ENCODE measurements around the gene TRAF1.

TRAF1 gene

DNA sequence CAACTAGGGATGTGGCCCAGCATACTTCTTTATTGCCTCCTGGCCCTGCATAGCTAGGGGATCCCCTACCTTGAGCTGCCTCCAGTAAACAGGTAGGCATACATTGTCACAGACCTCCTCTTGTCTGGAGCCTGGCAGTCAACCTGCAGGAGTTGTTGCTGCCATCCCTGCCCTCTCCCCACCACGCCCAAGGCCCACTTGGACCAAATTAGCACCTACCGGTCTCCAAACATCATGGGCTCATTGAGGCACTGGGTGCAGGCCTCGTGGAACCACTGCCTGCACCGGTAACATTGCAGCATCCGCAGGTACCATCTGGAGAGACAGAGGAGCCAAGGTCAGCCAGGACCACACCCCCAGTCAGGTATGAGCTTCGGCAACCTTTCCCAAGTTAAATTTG lies 59.9 kb downstream of the TRAF1 start:
- no peak for DNase-seq

DNA sequence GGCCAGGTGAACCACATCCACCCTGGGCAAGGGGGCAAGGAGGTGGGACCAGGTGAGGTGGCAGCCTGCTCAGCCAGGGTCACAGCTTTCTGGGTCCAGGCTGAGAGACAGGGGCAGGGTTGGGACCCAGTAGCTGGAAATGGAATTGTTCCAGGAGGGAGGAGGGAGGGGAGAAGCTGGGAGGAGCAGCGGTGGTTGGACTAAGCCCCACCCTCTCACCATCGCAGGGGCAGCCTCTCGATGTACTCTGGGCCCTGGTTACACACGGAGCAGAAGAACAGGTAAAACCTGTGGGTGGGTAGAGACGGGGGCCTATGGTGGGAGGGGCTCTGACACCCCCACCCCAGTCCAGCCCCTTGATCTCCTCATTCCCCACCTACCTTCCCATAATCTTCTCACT lies 60.8 kb downstream of the TRAF1 start:
- no peak for DNase-seq

DNA sequence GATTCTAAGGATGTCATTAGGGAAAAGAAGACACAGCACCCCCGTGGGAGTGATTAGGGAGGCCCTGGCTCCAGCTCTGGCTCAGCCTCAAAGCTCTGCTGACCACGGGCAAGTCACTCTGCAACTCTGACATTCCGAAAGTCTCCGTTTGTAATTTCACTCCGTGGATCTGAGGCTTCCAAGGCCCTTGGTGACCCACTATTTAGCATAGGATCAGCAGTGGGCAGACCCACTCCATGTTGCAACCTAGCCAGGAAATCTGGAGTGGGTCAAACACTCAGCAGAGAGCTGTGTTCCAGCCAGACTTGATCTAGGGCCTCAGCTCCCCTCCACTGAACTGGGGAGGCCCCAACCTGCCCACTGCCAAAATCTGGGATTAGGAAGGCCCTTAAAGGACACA lies 61.4 kb downstream of the TRAF1 start:
- DNase-seq: no peak

DNA sequence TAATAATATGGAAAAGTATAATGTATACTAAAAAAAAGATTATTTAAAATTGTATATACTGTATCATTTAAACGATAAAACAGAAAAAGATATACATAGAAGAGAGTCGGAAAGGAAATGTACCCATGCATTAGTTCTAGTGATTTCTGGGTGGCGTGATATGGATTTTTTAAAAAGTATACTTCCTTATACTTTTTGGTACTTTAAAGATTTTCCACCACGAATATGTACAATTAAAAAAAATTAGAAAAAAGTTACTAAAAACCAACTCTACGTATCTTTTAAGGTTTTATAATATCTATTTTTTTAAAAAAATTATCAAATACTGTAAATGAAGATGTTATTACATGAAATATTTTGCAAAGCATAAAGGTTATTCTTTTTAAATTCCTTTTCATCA lies 61.9 kb downstream of the TRAF1 start:
- DNase-seq: no peak

DNA sequence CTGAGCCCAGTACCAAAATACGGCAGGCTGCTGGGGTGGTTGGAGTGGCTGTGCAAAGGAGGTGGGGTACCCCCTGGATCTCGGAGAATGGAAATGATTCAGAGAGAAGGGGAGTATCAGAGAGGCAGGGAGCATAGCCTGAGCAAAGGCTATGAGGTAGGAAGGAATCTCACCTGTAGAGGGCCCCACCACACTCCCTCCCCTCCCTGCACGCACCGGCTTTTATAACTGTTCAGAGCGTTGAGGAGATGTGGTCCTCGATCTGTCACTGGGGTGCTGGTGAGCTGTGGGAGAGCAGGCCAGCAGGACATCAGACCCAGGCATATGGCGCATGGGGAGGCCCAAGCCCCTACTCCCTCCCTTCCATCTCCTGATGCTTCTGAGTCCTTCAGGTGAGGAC lies 62.8 kb downstream of the TRAF1 start:
- DNase-seq: no peak

DNA sequence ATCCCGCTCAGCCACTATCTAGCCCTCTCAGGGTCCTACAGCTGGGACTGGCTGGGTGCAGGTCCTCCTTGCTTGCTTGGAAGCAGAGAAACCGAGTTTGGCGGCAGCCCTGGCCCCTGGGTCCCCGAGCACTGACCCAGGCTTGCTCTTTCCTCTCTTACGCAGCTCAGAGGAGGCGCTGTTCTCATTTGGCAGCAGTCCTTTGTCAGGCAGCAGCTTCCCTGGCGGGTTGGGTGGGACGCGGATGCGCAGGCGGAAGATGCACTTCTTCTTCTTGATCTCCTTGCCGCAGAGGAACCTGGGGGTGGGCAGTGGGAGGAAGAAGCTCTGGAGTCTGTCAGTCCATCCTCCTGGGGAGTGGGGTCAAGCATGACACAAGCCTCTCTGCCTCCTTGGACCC lies 64.1 kb downstream of the TRAF1 start:
- DNase-seq: no peak

DNA sequence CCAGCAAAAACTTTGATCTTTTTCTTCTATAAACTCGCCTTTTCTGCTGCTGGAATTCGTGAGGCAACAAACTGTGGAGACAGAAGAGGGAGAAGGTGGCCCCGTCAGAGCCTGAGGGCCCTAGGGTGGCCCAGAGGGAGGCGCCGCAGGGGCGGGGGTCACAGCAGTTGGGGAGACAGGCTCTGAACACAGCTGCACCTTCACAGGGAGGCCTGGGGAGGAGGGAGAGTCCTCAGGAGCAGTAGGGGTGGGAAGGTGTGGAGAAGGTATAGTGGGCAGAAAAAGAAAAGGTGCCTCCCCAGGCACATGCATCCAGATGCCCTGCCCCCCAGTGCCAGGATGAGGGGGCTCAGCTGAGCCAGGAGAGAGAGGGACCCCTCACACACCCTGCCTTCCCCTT lies 64.7 kb downstream of the TRAF1 start:
- DNase-seq: no peak

DNA sequence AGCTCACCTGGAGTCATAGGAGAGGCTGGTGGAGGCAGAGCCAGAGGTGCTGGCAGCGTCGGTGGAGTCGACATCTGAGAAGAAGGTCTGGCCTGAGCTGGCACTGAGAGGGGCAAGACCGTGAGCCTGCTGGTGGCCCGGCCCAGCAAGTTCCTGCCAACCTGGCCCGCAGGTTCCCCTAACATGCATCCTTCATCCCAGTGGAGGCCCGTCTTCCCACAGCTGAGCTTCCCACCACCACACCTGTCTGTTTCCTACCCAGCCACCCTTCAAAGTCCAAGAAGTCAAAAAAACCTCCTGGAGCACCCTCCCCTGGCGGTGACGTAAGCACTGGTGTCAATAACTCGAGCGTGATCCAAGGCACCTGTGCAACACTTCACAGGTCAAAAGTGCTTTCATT lies 66.5 kb downstream of the TRAF1 start:
- no peak for DNase-seq

DNA sequence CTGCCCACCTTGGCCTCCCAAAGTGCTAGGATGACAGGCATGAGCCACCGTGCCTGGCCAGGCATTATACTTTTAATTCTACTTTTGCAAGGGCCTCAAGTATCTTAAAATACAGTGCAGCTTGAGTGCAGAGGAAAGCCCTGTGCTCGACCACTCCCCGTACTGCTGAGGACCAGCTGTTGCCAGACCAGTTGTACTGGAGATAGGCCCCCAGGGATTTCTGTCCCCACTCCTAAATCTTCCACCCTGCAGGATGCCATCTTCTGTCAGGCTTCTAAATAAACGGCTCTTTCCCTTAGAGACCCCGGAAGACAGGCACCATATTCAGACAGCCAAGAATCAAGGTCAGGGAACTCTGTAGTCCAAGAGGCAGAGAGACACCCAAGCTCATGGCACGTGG lies 67.2 kb downstream of the TRAF1 start:
- DNase-seq: no peak

DNA sequence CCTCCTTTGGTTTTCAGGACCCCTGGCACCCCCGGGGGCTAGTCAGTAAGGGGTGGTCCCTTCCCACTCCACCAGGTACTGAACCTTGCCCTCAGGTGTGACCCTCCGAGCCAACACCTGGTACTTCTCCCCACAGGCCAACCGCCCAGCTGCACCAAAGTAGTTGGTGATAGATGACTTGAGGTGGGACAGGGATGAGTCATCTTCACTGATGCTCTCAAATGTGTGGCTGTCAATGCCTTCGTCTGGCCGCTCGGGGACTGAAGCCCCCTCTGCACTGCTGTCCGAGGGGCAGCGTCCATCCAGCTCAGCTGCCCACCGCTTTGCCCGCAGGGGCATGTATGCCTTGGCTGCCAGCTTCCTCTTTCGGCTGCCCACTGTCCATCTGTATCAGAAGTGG lies 68.7 kb downstream of the TRAF1 start:
- no peak for DNase-seq

DNA sequence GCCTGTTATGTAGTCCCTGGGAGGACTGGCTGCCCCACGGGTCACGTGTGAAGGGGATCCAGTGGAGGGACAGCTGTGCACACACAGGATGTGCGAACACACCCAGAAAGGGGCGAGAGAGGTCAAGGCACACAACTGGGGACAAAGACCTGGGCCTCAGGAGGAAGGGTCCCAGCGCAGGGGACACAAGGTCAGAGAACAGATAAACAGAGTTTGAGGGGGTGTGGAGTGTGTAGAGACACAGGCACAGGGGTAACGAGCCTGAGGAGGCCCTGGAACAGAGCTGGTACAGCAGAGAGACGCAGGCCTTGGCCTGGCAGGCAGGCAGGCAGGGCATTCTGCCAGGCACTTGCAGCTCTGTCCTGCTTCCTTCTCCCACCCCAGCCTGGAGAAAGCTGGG lies 69.1 kb downstream of the TRAF1 start:
- no peak for DNase-seq

DNA sequence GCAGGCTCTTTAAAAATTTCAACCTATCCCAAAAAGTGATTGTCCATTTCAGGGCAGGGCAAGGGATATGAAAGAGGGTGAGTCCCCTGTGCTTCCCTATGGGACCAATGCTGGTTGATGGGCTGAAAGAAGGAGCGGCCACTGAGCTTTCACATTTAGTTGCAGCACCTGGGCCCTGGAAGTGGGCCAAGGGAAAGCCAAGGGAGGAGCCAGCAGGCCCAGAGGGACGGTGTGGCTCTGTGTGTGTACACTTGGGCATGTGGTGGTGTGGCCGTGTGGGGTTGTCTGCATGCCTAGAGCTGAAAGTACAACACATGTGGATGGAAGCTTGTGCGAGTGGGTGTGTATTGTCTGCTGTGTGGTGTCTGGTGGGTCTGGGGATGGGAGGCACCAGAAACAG lies 69.9 kb downstream of the TRAF1 start:
- DNase-seq: no peak

DNA sequence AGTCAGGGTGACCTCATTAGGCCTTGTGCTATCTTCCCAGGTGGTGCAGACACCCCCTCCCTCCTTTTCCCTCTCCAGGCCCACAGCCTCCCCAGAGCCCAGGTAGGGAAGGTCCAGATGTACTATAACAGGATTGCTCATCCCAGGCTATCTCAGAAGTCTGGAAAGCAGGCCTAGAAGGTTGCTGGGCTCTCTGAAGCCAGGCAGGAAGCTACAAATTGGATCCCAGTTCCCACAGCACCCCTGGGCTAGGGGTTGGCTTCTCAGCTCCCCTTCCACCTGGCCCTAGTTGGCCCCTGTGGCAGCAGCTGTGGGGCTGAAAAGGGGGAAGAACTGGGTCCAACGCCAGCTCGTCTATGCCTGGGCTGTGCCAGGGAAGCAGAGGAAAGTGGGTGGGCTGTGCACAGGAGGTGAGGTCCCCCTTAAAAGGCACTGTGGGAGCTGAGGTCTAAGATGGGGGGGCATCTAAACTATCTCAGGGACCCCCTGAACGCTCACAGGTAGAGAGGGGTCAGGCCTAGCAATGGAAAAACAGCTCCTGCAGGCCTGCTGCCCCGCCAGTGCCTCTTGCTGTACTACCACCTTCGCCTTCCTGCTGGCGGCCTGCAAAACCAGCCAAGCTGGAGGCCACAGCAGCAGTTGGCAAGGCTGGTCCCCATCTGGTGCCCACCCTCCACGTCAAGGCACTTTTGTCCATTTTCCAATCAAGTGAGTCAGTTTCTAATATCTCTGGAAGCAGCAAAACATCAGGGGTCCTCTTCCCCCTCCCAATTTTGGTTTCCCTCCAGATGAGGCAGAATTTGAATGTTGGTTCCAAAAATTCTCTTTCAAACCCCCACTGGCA lies 70.5 kb downstream of the TRAF1 start:
- DNase-seq: no peak

DNA sequence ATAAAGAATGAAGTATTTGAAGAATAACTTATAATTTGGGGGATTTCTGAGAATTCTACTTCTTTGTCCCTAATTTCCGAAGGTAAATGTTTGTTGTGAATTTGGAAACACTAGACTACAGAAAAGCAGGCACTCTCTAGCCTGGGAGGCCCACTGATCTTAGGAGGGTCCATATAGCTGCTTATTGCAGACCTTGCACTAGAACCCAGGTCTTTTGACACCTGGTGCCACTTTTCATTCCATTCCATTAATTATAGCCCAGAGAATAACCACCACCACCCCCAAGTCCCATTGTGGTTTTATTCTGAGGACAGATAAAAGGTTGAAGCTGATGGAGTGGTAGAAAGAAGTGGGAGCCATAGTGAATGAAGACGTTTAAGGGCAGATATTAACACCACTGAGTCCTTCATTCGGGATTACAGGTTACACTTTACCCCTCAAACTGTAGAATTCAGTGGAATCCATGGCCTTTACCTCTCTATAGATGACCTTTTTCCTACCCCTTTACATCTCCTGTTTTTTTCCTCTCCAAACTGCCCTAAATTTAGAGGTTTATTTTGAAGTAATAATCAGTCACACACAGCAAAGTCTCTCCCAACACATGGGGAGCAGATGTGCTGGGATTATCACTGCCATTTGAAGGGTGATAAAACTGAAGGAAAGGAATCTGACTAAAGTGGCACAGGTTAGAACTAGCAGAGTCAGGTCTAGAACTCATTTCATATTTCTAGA lies 71.8 kb downstream of the TRAF1 start:
- DNase-seq: no peak

DNA sequence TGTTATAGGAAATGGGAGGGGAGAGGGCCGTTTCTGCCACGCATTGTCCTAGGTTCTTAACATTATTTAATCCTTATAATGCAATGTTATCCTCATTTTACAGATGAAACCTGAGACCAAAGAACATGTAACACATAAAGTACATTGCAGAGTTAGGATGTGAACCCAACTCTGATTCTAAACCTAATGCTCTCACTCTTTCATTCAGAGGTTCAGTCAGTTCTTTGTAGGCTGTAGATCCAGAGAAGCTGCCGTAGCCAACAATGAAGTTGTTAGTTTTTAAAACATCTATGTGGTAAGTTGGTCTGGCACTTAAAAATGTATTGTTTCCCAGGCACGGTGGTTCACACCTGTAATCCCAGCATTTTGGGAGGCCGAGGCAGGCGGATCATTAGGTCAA lies 73.4 kb downstream of the TRAF1 start:
- DNase-seq: no peak

Measured in fibroblast of skin of right biceps (primary cell).